ELF-1 (cell line): ENCODE data around the gene PLIN3.
"Not testable (repeated sequence)": the region's sequence is repeated elsewhere in the genome, so short reads cannot be mapped to it uniquely, and the experiment has no call there.

ENCODE experiments used
- DNase-seq: peaks from one replicate; pipeline ENCODE4 v3.0.0-alpha.2; 2016; ENCODE audit warnings: low read depth, low spot score

The PLIN3 gene

GRCh38 chr19:4849019-4849418 lies 18.4 kb downstream of the PLIN3 start:
- no peak for DNase-seq

GRCh38 chr19:4847190-4847973 lies 20.1 kb downstream of the PLIN3 start:
- DNase-seq, result no peak

- not testable (repeated sequence) for DNase-seq
These were observed 21.5 kb downstream of the PLIN3 start for GRCh38 chr19:4845975-4846374.

GRCh38 chr19:4844348-4845179 lies 22.9 kb downstream of the PLIN3 start:
- no peak for DNase-seq

GRCh38 chr19:4843647-4843965 lies 23.9 kb downstream of the PLIN3 start:
- no peak for DNase-seq

GRCh38 chr19:4839192-4839591 lies 28.3 kb downstream of the PLIN3 start:
- no peak for DNase-seq

- no peak for DNase-seq
These were observed 34.7 kb downstream of the PLIN3 start for GRCh38 chr19:4832776-4833175.

GRCh38 chr19:4831979-4832340 lies 35.5 kb downstream of the PLIN3 start:
- DNase-seq, result not testable (repeated sequence)

GRCh38 chr19:4831304-4831978 lies 36.0 kb downstream of the PLIN3 start, which contains the start of gene TICAM1:
TSS of gene TICAM1 (minus strand) at chr19:4831712. CDS start at chr19:4818377, 13,335 bp downstream.
- no peak for DNase-seq

- DNase-seq, result no peak
These were observed 36.6 kb downstream of the PLIN3 start for GRCh38 chr19:4830768-4831265.

GRCh38 chr19:4830332-4830731 lies 37.1 kb downstream of the PLIN3 start:
- no peak for DNase-seq

GRCh38 chr19:4829001-4829712 lies 38.3 kb downstream of the PLIN3 start:
- DNase-seq, result no peak

- no peak for DNase-seq
These were observed 43.9 kb downstream of the PLIN3 start for GRCh38 chr19:4823577-4823976.

- DNase-seq, result not testable (repeated sequence)
These were observed 45.1 kb downstream of the PLIN3 start for GRCh38 chr19:4822354-4822753.

GRCh38 chr19:4821265-4821664 lies 46.2 kb downstream of the PLIN3 start:
- DNase-seq, result no peak

- DNase-seq, result no peak
These were observed 49.8 kb downstream of the PLIN3 start for GRCh38 chr19:4817467-4818277.

- DNase-seq, result no peak
These were observed 50.6 kb downstream of the PLIN3 start for GRCh38 chr19:4816950-4817278.

- DNase-seq, result no peak
These were observed 51.1 kb downstream of the PLIN3 start for GRCh38 chr19:4816202-4816949.

- peak; percentile 93 for DNase-seq
These were observed 51.9 kb downstream of the PLIN3 start for GRCh38 chr19:4815426-4816201.
